ENCODE data around the gene CDH13. TPM values are rescaled to one million over a fixed set of nuclear protein-coding genes. Genes with fewer than 3 reads are reported as not detected.

CDH13 gene
- total RNA-seq, 1 donor from 2014 or later, result 81.1 TPM

DNA sequence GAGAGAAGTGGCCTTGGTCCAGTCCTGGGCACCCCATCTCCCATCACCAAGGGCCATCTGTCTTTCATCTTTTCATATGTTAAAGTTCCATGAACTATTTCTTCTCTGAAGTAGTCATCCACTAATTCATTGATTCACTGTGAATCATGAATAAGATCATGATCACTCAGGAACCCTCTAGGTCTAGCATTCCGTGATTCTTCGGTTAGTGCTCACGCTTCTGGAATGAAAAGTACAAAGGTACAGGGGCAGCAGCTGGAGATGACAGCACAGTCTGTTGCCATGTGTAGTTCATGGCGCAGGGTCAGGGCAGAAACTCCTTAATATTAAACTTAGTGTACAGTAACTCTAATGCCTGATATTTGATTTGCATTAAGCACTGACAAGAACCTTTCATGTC lies 127.1 kb downstream of the CDH13 start:
- TF ChIP-seq, protein P1, sequence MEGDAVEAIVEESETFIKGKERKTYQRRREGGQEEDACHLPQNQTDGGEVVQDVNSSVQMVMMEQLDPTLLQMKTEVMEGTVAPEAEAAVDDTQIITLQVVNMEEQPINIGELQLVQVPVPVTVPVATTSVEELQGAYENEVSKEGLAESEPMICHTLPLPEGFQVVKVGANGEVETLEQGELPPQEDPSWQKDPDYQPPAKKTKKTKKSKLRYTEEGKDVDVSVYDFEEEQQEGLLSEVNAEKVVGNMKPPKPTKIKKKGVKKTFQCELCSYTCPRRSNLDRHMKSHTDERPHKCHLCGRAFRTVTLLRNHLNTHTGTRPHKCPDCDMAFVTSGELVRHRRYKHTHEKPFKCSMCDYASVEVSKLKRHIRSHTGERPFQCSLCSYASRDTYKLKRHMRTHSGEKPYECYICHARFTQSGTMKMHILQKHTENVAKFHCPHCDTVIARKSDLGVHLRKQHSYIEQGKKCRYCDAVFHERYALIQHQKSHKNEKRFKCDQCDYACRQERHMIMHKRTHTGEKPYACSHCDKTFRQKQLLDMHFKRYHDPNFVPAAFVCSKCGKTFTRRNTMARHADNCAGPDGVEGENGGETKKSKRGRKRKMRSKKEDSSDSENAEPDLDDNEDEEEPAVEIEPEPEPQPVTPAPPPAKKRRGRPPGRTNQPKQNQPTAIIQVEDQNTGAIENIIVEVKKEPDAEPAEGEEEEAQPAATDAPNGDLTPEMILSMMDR (IDR thresholded peaks at IDR 0.05; ENCODE audit: partially characterized antibody, unreplicated experiment), result no peak
- Mint-ChIP-seq H3K4me1 (ENCODE audit: low read depth, unreplicated experiment) (peaks cover 10% of the 10 kb centered on the region), H3K27me3 (ENCODE audit: unreplicated experiment) (peaks cover 3% of the 10 kb centered on the region), H3K36me3 (ENCODE audit: unreplicated experiment) (no peaks in the 10 kb centered on the region), H3K9me3 (ENCODE audit: unreplicated experiment) (no peaks in the 10 kb centered on the region), H3K27ac (ENCODE audit: unreplicated experiment) (no peak overlapping the region), H3K4me3 (ENCODE audit: unreplicated experiment) (no peak overlapping the region)
- no peak for DNase-seq

DNA sequence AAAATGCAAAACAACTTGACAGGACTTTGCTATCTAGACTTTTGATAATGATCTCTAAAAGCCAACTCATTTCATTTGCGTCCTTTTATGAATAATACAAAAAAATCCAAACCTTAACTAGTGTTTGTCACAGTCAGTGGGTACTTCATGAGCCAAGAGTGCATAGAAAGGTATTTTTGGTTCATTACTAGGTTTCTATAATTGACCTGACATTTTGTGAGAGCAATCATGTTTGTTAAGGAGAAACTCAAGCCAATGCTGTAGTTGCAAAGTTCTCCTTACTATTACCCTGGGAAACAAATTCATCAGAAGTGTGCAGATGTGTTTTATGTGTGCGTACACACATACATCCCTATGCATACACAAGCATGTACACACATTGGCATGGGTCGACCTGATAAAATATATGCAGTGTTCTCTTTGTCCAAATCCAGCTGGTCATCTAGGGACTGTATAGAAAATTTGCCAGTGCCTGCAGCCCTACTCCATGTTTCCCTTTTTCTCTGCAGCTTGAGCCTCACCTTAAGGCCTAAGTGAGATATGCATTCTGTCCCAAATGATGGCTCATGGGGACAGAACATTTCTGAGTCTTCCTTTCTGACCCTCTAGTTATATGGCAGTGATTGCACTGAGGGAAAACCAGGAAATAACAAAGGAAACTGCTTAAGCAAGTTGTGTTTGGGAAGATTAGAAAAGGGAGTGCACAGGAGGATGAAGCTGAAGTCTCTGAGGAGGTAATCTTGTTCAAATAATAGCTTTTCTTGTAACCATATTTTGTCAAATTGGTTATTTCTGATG lies 128.1 kb downstream of the CDH13 start:
- H3K4me3 Mint-ChIP-seq (ENCODE audit: unreplicated experiment), result no peak overlapping the region
- H3K27ac Mint-ChIP-seq (ENCODE audit: unreplicated experiment), result no peak overlapping the region
- no peak for DNase-seq
- H3K9me3 Mint-ChIP-seq (ENCODE audit: unreplicated experiment), result no peaks in the 10 kb centered on the region
- peaks cover 3% of the 10 kb centered on the region for H3K27me3 Mint-ChIP-seq (ENCODE audit: unreplicated experiment)
- H3K36me3 Mint-ChIP-seq (ENCODE audit: unreplicated experiment), result no peaks in the 10 kb centered on the region
- TF ChIP-seq, protein P1 (IDR thresholded peaks at IDR 0.05; ENCODE audit: partially characterized antibody, unreplicated experiment), result no peak
- H3K4me1 Mint-ChIP-seq (ENCODE audit: low read depth, unreplicated experiment), result peaks cover 10% of the 10 kb centered on the region

DNA sequence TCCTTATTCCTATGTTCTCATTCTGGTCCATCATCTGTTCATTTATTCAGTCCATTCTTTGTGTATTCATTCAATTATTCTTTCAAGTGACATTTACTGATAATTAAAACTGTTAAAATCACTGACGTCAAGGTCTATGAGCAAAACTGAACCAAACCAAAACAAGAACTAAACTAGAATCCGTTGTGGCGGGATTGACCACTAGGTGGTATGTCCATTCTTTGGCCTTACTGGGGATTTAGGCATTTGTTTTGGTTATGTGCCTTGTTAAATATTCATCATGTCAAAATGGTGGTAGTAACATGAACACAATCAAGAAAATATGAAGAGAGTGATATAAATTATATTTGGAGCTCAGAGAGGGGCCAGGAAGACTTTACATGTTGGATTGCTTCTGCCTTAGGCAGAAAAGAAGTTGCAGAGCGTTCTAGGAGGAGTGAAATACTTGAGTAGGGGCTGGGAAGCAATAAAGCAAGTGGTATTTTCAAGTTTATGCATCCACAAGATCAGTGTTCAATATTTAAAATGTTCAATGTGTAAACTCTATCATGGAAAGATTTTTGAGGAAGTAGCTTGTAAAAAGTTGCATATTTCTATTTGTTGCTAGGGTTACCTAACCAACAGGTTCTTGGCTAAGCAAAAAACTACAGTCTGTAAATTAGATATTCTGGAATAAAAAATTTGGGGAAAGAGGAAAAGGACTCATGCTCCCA lies 129.0 kb downstream of the CDH13 start:
- Mint-ChIP-seq H3K36me3 (ENCODE audit: unreplicated experiment) (no peaks in the 10 kb centered on the region), H3K4me3 (ENCODE audit: unreplicated experiment) (no peak overlapping the region), H3K4me1 (ENCODE audit: low read depth, unreplicated experiment) (peaks cover 10% of the 10 kb centered on the region), H3K27me3 (ENCODE audit: unreplicated experiment) (peaks cover 3% of the 10 kb centered on the region), H3K9me3 (ENCODE audit: unreplicated experiment) (no peaks in the 10 kb centered on the region), H3K27ac (ENCODE audit: unreplicated experiment) (no peak overlapping the region)
- no peak for DNase-seq
- TF ChIP-seq, protein P1 (IDR thresholded peaks at IDR 0.05; ENCODE audit: partially characterized antibody, unreplicated experiment), result peak; percentile 52

DNA sequence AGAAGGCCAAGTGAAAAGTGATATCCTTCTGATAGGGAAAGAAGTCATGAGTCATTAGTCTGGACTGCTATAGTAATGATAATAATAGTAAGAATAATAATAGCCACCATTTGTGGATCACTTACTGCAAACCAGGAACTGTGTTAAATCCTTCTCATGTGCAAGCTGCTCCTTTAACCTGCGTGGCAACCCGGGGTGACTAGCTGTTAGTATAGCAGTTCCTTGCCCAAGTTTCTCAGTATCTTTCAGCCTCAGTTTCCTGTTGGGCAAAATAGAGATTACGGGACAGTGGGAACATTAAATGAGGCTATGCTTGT lies 129.5 kb downstream of the CDH13 start:
- H3K4me1 Mint-ChIP-seq (ENCODE audit: low read depth, unreplicated experiment), result peaks cover 10% of the 10 kb centered on the region
- no peak overlapping the region for H3K4me3 Mint-ChIP-seq (ENCODE audit: unreplicated experiment)
- H3K9me3 Mint-ChIP-seq (ENCODE audit: unreplicated experiment), result no peaks in the 10 kb centered on the region
- H3K36me3 Mint-ChIP-seq (ENCODE audit: unreplicated experiment), result no peaks in the 10 kb centered on the region
- DNase-seq, result no peak
- no peak overlapping the region for H3K27ac Mint-ChIP-seq (ENCODE audit: unreplicated experiment)
- H3K27me3 Mint-ChIP-seq (ENCODE audit: unreplicated experiment), result peaks cover 3% of the 10 kb centered on the region
- TF ChIP-seq, protein P1 (IDR thresholded peaks at IDR 0.05; ENCODE audit: partially characterized antibody, unreplicated experiment), result no peak

DNA sequence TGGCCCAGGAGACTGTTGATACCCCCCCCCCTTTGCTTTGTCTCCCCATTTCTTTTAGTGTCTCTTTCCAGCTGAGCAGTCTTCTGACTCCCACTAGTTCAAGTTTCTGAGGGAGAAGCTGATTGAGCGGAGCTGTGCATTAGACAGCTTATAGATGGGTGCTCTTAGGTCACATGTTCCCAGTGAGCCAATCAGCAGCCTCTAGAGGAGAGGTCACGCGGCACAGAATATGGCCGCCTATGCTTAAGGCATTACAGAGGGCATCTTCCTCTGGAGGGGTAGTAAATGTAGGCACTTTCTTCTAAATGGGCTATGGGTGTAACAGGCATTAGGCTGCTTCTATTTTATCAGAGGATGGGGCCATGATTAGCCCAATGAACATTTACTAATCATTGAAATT lies 131.6 kb downstream of the CDH13 start:
- H3K4me3 Mint-ChIP-seq (ENCODE audit: unreplicated experiment), result no peak overlapping the region
- DNase-seq, result no peak
- H3K36me3 Mint-ChIP-seq (ENCODE audit: unreplicated experiment), result no peaks in the 10 kb centered on the region
- H3K27me3 Mint-ChIP-seq (ENCODE audit: unreplicated experiment), result peaks cover 6% of the 10 kb centered on the region
- H3K4me1 Mint-ChIP-seq (ENCODE audit: low read depth, unreplicated experiment), result no peaks in the 10 kb centered on the region
- TF ChIP-seq, protein P1 (IDR thresholded peaks at IDR 0.05; ENCODE audit: partially characterized antibody, unreplicated experiment), result no peak
- no peaks in the 10 kb centered on the region for H3K9me3 Mint-ChIP-seq (ENCODE audit: unreplicated experiment)
- H3K27ac Mint-ChIP-seq (ENCODE audit: unreplicated experiment), result no peak overlapping the region
